NK-92 treated with Interleukin-12 subunit alpha and Interleukin-12 subunit beta, amount 100 ng/mL, for 24 hours (cell line): ENCODE results near the gene RNF150.
"Not testable (repeated sequence)": the region's sequence is repeated elsewhere in the genome, so short reads cannot be mapped to it uniquely, and the experiment has no call there.

Experiments used
- DNase-seq: peaks from one replicate; lab custom pipeline; 2025; lab: John Stamatoyannopoulos, UW

Gene RNF150

DNA sequence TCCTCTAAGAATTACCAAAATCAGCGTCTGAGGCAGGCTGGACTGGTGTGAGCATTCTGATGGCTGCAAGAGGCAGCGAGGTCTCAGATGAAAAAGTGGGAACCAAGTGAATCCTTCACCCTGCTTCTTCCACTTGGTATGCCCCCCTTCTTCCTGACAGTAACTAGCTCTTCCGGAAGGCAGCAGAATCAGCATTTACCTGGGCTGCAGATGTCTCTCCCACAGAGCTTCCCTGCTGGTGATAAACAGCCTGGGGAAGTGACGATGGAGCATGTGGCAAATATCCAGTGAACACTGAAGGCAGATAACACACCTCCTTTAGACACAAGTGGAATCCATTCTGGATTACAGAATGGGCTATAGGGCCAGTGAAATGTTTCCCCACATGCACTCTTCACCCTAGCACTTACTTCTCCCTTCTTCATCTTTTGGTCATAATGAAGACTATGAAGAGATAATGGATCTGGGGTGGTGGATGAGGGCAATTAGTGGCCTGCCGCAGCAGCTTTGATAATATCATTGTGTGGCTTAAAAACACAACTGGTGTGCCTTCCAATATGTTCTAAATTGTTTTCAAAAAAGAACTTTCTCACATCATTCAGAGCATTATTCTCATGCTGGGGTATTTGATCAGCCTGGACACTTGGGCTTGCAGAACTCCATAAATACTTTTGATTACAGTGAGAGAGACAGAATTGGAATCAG is 316.3 kb downstream of the RNF150 start:
- no peak for DNase-seq

DNA sequence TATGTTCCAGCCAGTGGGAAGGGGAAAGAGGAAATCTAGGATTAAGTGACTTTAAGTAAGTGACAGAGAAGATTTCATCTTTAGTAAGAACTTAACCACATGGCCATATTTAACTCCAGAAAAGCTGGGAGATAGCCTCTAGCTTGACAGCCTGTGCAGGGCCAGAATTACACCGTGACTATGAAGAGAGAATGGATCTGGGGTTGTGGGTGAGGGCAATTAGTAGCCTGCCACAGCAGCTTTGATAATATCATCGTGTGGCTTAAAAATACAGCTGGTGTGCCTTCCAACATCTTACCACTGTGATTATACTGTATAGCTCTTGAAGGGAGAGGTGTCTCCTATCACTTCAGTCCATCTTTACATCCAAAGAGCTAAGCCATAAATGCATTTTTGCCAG is 319.5 kb downstream of the RNF150 start:
- no peak for DNase-seq

DNA sequence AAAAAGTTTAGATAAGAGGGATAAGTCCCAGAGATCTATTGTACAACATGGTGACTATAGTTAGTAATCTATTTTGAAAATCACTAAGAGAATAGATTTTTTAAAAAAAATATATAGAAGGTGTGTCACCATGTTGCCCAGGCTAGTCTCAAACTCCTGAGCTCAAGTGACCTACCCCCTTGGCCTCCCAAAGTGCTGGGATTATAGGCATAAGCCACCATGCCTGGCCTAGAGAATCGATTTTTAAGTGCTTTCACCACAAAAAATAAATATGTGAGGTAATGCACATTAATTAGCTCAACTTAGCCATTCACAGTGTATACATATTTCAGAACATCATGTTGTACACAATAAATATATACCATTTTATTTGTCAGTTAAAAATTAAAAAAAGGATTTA is 320.4 kb downstream of the RNF150 start:
- DNase-seq = no peak

GRCh38 chr4:140811429-140811828 is 321.8 kb downstream of the RNF150 start:
- no peak for DNase-seq

- DNase-seq = not testable (repeated sequence)
Observed at GRCh38 chr4:140810591-140811169, 322.6 kb downstream of the RNF150 start.
